Right lobe of liver (tissue), 6 donors: ENCODE measurements around the gene C19orf53. TPM values are rescaled to one million over a fixed set of nuclear protein-coding genes. Genes with fewer than 3 reads are reported as not detected.

Experiments
- ATAC-seq, 4 donors: fragments of 200-7000 bp; cut with Tn5 transposase; one replicate each; pipeline ENCODE4 v1.9.1; 2020; ENCODE audit warnings: mild to moderate bottlenecking in 4 of 4, moderate library complexity in 4 of 4
- DNase-seq, 3 donors: peaks; one replicate each; pipeline ENCODE4 v3.0.0-alpha.2; 2020
- H3K27ac ChIP-seq, 3 donors: fragments of 200-600 bp; one replicate each; pipeline ENCODE4 v1.8.0; 2022
- H3K27me3 ChIP-seq, 2 donors: fragments of 200-600 bp; one replicate each; pipeline ENCODE4 v1.8.0; 2022
- H3K36me3 ChIP-seq, 4 donors: fragments of 200-600 bp; sonication (generic) in 1 of 4; one replicate each; pipeline versions ENCODE4 v1.5.1 to v1.8.0; 2017 to 2022; ENCODE audit warnings: control low read depth in 1 of 4
- H3K4me1 ChIP-seq, 4 donors: fragments of 200-600 bp; sonication (generic) in 1 of 4; one replicate each; pipeline versions ENCODE4 v1.5.1 to v1.8.0; 2017 to 2022; ENCODE audit warnings: control low read depth in 1 of 4
- H3K4me3 ChIP-seq, 3 donors: fragments of 200-600 bp; one replicate each; pipeline ENCODE4 v1.8.0; 2022
- H3K9me3 ChIP-seq, 4 donors: fragments of 200-600 bp; sonication (generic) in 1 of 4; one replicate each; pipeline versions ENCODE4 v1.5.1 to v1.8.0; 2017 to 2022; ENCODE audit warnings: control low read depth in 1 of 4
- POLR2A ChIP-seq: fragments of 450-650 bp; IDR thresholded peaks from one replicate; pipeline ENCODE4 v1.6.1; 2017; ENCODE audit warnings: antibody characterized with exemption, mild to moderate bottlenecking
- WGBS: methylation state at CpG from one replicate; pipeline ENCODE4 v1.1.6; 2018; ENCODE audit warnings: low coverage, low lambda C conversion rate; ENCODE audit not compliant: insufficient coverage; ENCODE audit errors: missing lambda C conversion rate; 5-methylcytosine and 5-hydroxymethylcytosine counted together
- intact Hi-C, 2 donors: fragments of 100-400 bp; cut with DNase I; formaldehyde crosslinking; loops; one replicate each; pipeline versions ENCODE4 v1.11.2 to v1.14.1; 2022
- total RNA-seq, 6 experiments: library from RNA; depleted of rRNA in 2 of 6; stranded (reverse); fragments of >200 nt in 2 of 6; fragmentation: NEBNext Ultra II Directional in 3 of 6; extraction: Animal tissue kit (Norgen Biotek cat#: 25700) in 3 of 6; gene quantifications; one replicate each; pipeline versions ENCODE4 v1.1.0 to v1.2.4, GENCODE V29; 2016 to 2023
- TF ChIP-seq, protein P1 (sequence below), 4 donors: fragments of 200-600 bp in 3 of 4; fragments of 450-650 bp in 1 of 4; IDR thresholded peaks; one replicate each; pipeline versions ENCODE4 v1.5.1 to v1.8.0; 2016 to 2022; ENCODE audit warnings: antibody characterized with exemption in 4 of 4, mild to moderate bottlenecking in 2 of 4
- donor health status: DM: no; HTN: yes; CAD: no.
- donor health status: DM: no; HTN: no; CAD: no.
- donor health status: DM: no; HTN: no; CAD: no.
- donor health status: DM: no; HTN: yes; CAD: no.
- donor health status: DM: no; HTN: yes; CAD: no.

Gene C19orf53
- total RNA-seq, 6 experiments from 2014 or later, result 30.6 to 227 (median 32.8) TPM

DNA sequence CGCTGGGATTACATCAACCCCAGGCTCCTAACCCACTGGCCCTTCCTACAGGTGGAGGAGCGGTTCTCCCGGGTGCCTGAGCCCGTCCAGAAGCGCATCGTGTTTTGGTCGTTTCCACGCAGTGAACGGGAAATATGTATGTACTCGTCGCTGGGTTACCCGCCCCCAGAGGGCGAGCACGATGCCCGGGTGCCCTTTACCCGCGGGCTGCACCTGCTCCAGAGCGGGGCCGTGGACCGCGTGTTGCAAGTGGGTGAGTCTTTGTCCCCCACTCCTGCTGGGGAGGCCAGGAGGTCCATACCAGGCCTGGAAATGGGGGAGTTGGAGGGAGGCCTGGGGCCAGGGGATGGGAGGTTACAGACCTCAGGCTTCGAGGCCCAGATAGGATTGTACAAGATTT is 25.4 kb downstream of the C19orf53 start:
- Histone ChIP-seq H3K4me3 (no peak overlapping the region), H3K27me3 (no peaks in the 10 kb centered on the region), H3K9me3 (no peaks in the 10 kb centered on the region), H3K27ac (no peak overlapping the region), H3K4me1 (peaks cover 0 to 6% (median 0%) of the 10 kb centered on the region in 4 donors), H3K36me3 (no peaks in the 10 kb centered on the region)
- intact Hi-C loops, result no loop called here
- no peak for TF ChIP-seq POLR2A
- TF ChIP-seq, protein P1, sequence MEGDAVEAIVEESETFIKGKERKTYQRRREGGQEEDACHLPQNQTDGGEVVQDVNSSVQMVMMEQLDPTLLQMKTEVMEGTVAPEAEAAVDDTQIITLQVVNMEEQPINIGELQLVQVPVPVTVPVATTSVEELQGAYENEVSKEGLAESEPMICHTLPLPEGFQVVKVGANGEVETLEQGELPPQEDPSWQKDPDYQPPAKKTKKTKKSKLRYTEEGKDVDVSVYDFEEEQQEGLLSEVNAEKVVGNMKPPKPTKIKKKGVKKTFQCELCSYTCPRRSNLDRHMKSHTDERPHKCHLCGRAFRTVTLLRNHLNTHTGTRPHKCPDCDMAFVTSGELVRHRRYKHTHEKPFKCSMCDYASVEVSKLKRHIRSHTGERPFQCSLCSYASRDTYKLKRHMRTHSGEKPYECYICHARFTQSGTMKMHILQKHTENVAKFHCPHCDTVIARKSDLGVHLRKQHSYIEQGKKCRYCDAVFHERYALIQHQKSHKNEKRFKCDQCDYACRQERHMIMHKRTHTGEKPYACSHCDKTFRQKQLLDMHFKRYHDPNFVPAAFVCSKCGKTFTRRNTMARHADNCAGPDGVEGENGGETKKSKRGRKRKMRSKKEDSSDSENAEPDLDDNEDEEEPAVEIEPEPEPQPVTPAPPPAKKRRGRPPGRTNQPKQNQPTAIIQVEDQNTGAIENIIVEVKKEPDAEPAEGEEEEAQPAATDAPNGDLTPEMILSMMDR (IDR thresholded peaks at IDR 0.05), result no peak
- ATAC-seq, result no peak
- DNase-seq, result no peak
- WGBS, result 100% methylated on average over 8 of the region's 22 CpGs

DNA sequence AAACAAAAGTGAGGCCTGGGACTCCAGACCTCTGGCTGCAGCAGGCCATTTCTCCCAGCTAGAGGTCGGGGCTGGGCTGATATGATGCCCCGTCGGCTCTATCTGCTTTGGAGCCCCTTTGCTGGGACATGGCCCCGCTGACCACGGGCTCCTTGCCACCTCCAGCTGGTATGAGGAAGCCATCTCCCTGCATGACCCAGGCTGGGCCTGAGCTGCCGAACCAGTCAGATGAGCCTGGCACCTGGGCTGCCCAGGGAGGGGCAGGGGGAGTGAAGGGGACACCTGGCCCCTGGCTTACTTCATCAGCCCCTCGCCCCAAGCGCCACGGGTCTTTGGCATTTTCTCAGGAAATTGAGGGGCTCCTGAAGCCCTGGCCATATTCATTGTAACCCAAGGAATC is 28.8 kb downstream of the C19orf53 start:
- no peak for TF ChIP-seq POLR2A
- TF ChIP-seq, protein P1 (IDR thresholded peaks at IDR 0.05), result no peak
- no peaks in the 10 kb centered on the region for H3K9me3 ChIP-seq
- intact Hi-C loops, result no loop called here
- no CpG with 5 or more reads among the region's 9 CpGs for WGBS
- no peaks in the 10 kb centered on the region for H3K27me3 ChIP-seq
- H3K36me3 ChIP-seq, result peaks cover 0 to 2% (median 0%) of the 10 kb centered on the region in 4 donors
- ATAC-seq (peak in 2 of 4 donors; percentile 34 to 46), DNase-seq (no peak)
- no peaks in the 10 kb centered on the region for H3K4me1 ChIP-seq
- no peak overlapping the region for H3K27ac ChIP-seq
- no peak overlapping the region for H3K4me3 ChIP-seq

- Histone ChIP-seq H3K9me3 (no peaks in the 10 kb centered on the region), H3K27ac (no peak overlapping the region), H3K4me1 (no peaks in the 10 kb centered on the region), H3K27me3 (no peaks in the 10 kb centered on the region), H3K4me3 (no peak overlapping the region), H3K36me3 (peaks cover 0 to 2% (median 0%) of the 10 kb centered on the region in 4 donors)
- intact Hi-C loops, result no loop called here
- 83% methylated on average over 27 of the region's 35 CpGs for WGBS
- no peak for DNase-seq
- TF ChIP-seq, protein P1 (IDR thresholded peaks at IDR 0.05), result peak in 1 of 4 donors; percentile 16
- no peak for TF ChIP-seq POLR2A
- ATAC-seq, result peak in 3 of 4 donors; percentile 18 to 37 (median 29)
These were observed 30.8 kb downstream of the C19orf53 start for GRCh38 chr19:13804830-13805683.

GRCh38 chr19:13806728-13807127 is 32.5 kb downstream of the C19orf53 start:
- DNase-seq (no peak), ATAC-seq (no peak)
- Histone ChIP-seq H3K4me1 (no peaks in the 10 kb centered on the region), H3K27me3 (no peaks in the 10 kb centered on the region), H3K27ac (no peak overlapping the region), H3K36me3 (peaks cover 0 to 4% (median 0%) of the 10 kb centered on the region in 4 donors), H3K4me3 (no peak overlapping the region), H3K9me3 (no peaks in the 10 kb centered on the region)
- intact Hi-C loops, result no loop called here
- 97% methylated on average over 3 of the region's 3 CpGs for WGBS
- TF ChIP-seq, protein P1 (IDR thresholded peaks at IDR 0.05), result no peak
- TF ChIP-seq POLR2A, result no peak
